GM11168 (cell line): ENCODE data around the gene ZCCHC17.

Experiments
- in situ Hi-C: fragments of 300-500 bp; cut with MboI; formaldehyde crosslinking; loops from one replicate; pipeline ENCODE4 v1.12.0; 2022; ENCODE audit warnings: low sequenced_read_pairs; ENCODE audit not compliant: unreplicated experiment

Gene ZCCHC17

GRCh38 chr1:31302709-31303441 is 6.0 kb downstream of the ZCCHC17 start:
- in situ Hi-C loops, result no loop called here

- in situ Hi-C loops, result no loop called here
These were observed 9.4 kb downstream of the ZCCHC17 start for GRCh38 chr1:31306278-31306677.

GRCh38 chr1:31308036-31308435 is 11.2 kb downstream of the ZCCHC17 start:
- in situ Hi-C loops, result no loop called here

DNA sequence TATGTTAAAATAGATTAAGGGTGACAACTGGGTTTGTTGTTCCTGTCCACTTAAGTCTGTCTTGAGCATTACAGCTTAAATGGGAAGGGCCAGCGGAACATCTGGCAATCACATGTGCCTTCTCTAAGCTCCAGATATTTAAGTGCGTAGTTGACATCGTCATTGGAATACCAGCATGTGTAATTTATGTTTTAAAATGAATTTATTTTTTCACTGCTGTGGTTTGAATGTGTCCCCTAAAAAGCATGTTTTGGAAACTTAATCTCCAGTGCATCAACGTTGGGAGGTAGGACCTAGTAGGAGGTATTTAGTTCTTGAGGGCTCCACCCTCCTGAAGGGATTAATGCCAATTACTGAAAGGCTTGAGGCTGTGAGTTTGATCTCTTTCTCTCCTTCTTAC is 13.4 kb downstream of the ZCCHC17 start:
- in situ Hi-C loops, result no loop called here

DNA sequence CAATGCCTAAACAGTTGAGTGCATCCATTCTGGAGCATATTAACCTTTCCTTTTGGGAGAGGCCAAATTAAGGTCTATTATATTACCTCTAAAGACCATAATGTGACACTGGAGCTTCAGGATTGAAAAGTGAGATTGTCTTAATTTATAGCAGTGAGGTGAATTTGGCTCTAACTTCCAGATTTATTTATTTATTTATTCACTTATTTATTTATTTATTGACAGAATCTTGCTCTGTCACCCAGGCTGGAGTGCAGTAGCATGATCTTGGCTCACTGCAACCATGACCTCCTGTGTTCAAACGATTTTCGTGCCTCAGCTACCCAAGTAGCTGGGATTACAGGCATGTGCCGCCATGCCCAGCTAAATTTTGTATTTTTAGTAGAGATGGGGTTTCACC is 19.1 kb downstream of the ZCCHC17 start:
- in situ Hi-C loops, result no loop called here

DNA sequence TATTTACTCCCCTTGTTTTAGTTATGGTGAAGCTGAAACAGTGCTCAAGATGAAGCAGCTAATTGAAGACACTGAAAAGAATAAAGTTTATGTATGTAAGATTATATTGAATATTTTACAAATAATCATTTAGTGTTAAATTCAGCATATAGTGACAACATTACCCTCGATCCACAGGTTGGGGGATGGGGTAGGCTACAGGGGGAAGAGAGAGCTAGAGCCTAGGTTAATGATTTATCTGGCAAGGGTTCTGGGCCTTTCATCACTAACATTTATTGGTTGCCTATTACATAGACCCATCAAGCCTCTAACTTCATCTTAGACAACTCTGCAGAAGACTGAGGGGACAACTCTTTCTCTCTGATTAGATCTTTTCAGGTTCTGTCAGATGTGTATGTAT is 21.3 kb downstream of the ZCCHC17 start:
- in situ Hi-C loops, result no loop called here

DNA sequence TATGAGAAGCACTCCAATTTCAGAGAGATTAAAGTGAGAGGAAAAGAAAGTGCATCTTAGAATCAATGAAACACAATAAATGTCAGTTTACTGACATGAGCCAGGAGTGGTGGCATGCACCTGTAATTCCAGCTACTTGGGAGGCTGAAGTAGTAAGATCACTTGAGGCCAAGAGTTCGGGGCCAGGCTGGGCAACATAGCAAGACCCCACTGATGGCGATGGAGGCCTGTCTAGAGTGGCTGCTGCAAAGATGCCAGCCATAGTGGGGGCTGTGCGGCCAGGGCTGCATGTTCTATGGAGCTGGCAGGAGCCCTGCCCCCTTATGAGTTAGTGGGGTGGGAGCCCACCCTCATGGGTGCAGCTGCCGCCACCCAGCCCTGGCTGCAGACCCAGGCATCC is 27.3 kb downstream of the ZCCHC17 start:
- in situ Hi-C loops, result loop anchor here (10.0 kb wide), 1 partner anchor 139 kb away; no protein-coding TSS in a partner anchor

DNA sequence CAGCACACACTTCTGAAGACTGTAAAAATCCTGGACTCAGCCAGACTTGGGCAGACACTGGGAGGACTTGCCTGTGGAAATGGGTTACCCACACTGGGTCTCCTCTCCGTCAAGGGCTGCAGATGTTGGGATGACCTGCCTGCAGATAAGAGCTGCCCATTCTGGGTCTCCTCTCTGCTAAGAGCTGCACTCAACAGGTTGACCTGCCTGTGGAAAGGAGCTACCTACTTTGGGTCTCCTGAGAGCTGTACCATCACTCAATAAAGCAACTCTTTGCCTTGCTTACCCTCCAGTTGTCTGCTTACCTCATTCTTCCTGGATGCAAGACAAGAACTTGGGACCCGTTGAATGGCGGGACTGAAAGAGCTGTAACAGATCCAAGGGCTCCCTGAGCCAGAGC is 28.2 kb downstream of the ZCCHC17 start:
- in situ Hi-C loops, result loop anchor here (10.0 kb wide), 1 partner anchor 140 kb away; no protein-coding TSS in a partner anchor

DNA sequence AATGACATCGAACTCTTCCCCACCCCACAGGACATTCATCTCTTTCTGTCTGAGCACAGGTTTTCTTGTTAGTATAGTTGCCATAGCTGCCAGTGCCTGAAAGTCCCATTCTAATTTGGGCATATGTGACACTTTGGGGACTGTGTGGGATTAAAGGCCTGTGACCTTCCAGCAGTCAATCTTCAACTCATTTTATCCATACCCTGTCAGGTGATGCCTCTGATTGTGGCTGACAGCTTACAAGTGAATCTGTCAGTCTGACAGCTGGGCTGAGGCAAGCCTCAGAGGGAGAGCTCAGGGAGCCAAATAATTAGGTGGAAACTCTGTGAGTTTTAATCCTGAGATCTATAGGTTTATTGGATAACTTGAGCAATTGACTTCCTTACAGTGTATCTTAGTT is 29.6 kb downstream of the ZCCHC17 start:
- in situ Hi-C loops, result loop anchor here (10.0 kb wide), 1 partner anchor 142 kb away; no protein-coding TSS in a partner anchor

GRCh38 chr1:31327381-31327780 is 30.5 kb downstream of the ZCCHC17 start:
- in situ Hi-C loops, result loop anchor here (10.0 kb wide), 1 partner anchor 143 kb away; no protein-coding TSS in a partner anchor

DNA sequence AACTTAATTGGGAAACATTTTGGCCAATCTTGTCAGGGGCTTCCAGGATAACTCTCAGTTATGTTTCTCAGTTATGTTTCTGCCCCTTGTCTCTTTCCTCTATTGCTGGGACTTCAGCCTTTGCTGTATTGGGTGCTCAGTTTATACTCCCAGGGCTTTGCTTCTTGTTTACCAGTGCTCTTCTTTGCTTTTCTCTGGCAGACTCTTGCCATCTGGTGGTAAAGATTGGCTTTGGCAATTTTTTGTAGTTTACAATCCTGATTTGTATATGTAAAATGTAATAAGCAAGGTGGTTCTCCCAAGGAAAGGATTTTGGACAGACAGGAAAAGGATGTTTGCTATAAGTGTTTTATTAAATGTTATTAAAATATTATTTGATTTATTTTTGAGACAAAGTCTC is 38.2 kb downstream of the ZCCHC17 start:
- in situ Hi-C loops, result no loop called here

GRCh38 chr1:31336687-31337467 is 40.0 kb downstream of the ZCCHC17 start:
- in situ Hi-C loops, result no loop called here

- in situ Hi-C loops, result no loop called here
These were observed 47.7 kb downstream of the ZCCHC17 start for GRCh38 chr1:31344503-31344902.

DNA sequence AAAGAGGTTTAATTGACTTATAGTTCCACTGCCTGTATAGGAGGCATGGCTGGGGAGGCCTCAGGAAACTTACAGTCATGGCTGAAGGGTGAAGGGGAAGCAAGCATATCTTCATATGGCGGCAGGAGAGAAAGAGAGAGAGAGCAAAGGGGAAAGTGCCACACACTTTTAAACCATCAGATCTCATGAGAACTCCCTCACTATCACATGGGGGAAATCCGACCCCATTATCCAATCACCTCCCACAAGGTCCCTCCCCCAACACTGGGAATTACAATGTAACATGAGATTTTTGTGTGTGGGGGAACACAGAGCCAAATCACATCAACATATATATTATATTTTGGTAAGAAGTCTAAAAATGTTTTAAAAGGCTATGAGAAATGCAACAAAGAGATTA is 48.8 kb downstream of the ZCCHC17 start:
- in situ Hi-C loops, result no loop called here

DNA sequence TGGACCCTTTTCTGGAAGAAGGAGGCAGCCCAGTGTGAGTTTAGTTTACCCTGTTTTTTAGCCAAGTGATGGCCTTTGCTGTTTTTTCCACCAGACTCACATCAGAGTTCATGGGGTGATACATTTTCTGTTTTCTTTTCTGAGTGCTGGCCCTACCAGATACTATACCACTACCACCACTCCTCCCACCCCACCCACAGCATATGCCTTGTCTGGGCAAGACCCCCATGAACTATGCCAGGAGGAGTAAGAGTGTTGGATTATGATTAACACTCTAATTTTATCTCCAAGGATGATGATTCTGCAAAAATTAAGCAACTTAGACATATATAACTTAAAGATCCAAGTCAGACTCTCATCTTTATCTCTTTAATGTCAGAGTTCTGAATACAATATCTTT is 50.0 kb downstream of the ZCCHC17 start:
- in situ Hi-C loops, result no loop called here

DNA sequence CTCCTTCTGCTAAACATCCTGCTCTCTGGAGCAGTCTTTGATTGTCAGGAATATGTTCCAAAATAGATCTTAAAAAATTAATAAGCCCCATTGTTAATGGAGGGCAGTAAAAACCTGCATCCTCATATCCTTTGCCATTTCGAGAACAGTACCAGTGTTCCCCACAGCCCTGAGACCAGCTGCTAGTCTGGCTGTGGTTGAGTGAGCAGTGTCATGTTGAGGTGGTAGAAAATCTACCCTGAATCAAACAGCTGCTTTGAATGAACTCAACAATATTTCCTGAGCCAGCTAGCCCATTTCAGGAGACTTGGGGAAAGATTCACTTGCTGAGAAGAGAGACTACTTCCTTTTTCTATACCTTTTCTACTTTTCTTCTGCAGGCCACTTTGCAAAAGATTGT is 51.6 kb downstream of the ZCCHC17 start:
- in situ Hi-C loops, result no loop called here

- in situ Hi-C loops, result no loop called here
These were observed 57.5 kb downstream of the ZCCHC17 start for GRCh38 chr1:31354283-31354682.

GRCh38 chr1:31356427-31356826 is 59.6 kb downstream of the ZCCHC17 start:
- in situ Hi-C loops, result no loop called here

DNA sequence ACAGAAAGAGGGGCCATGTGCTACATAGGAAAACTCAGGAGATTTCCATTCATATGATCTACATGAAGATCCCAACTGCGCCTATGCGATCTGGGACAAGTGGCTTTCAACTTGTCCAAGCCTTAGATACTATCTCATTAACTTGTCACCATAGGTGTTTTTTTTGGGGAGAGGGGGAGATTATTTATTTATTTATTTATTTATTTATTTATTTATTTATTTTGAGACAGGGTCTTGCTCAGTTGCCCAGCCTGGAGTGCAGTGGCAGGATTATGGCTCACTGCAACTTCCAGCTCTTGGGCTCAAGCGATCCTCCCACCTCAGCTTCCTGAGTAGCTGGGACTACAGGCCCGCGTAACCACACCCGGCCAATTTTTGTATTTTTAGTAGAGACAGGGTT is 64.8 kb downstream of the ZCCHC17 start:
- in situ Hi-C loops, result no loop called here

DNA sequence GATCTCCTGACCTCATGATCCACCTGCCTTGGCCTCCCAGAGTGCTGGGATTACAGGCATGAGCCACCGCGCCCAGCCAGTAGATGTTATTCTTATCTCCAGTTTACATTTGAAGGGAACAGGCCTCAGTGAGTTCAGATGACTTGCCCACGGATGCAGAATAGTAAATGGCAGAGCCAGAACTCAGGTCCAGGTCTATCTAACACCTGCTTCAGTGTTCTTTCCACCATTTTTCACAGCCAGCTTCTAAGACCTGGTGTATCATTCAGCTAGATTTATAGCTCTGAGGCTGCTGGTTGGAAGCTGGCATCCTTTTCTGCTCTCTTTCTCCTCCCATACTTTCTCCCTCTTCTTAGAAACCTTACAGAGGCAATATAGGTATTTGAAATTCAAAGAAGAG is 65.2 kb downstream of the ZCCHC17 start:
- in situ Hi-C loops, result no loop called here

GRCh38 chr1:31364561-31365250 is 67.9 kb downstream of the ZCCHC17 start:
- in situ Hi-C loops, result no loop called here
